ENCODE measurements around the gene CCDC74A. TPM values are rescaled to one million over a fixed set of nuclear protein-coding genes. Genes with fewer than 3 reads are reported as not detected.
"Not testable (repeated sequence)": the region's sequence is repeated elsewhere in the genome, so short reads cannot be mapped to it uniquely, and the experiment has no call there.

Gene CCDC74A
- total and polyA plus RNA-seq, 2 donors: 5.1 to 35.1 TPM

DNA sequence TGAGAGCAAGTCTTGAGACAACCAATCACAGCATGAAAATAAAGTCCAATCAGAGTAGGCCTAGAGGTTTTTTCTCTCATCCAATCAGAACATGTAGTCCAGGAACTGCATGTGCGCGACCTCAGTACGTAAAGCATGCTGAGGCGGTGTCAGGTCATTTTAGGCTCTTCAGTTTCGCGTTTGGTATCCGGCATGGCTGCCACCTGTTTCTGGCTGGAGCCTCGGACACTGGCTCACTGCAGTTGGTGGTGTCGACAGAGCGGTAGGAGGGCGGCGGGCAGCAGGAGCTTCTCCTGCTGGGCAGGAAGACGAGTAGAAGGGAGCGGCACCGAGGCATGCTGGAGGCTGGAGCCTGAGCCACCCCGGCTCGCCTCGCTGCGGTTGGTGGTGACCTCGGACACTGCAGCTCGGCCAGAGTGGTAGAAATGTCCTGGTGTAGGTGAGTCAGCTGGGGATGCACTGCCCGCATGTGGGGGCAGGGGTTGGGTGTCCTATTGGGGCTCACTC, 15.8 kb downstream of the CCDC74A start:
- H3K4me1 ChIP-seq (ENCODE audit: control insufficient read depth in 2 of 2, insufficient read depth in 2 of 2, low read length in 2 of 2): no peaks in the 10 kb centered on the region
- no peaks in the 10 kb centered on the region for H3K9me3 ChIP-seq (ENCODE audit: control insufficient read depth in 2 of 2, insufficient read depth in 1 of 2, low read length in 1 of 2)
- no peak overlapping the region for H3K4me3 ChIP-seq (ENCODE audit: low read length in 2 of 2)
- no peaks in the 10 kb centered on the region for H3K27me3 ChIP-seq (ENCODE audit: control insufficient read depth in 2 of 2, insufficient read depth in 1 of 2, low read length in 1 of 2)
- no peaks in the 10 kb centered on the region for H3K36me3 ChIP-seq (ENCODE audit: control insufficient read depth in 2 of 2, insufficient read depth in 2 of 2, low read length in 1 of 2)
- H3K27ac ChIP-seq (ENCODE audit: low read depth in 1 of 2, low read length in 1 of 2): no peak overlapping the region
- DNase-seq (ENCODE audit: low read depth in 6 of 9, low spot score in 9 of 9): no peak
- 97% methylated on average over 22 of the region's 22 CpGs for WGBS

- 90% methylated on average over 22 of the region's 26 CpGs for WGBS
- DNase-seq (ENCODE audit: low read depth in 6 of 9, low spot score in 9 of 9): not testable (repeated sequence)
Measured at GRCh38 chr2:131544006-131544812, 16.5 kb downstream of the CCDC74A start.

DNA sequence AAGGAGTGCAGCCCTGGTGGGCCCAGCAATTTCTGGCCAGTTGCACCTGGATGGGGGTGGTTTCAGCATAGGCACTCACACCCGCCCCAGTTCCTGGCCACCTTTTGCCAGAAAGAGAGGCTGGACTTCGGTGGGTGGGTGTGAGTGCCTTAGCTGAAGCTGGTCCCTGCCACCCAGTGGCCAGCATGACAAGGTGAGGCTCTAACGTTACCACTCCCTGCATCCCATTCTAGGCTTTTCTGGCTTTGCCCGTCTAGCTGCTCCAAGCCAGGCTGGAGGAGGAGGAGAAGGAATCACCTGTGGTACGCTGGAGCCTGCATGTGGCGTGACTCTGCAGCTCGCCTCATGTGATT, 17.1 kb downstream of the CCDC74A start:
- H3K27me3 ChIP-seq (ENCODE audit: control insufficient read depth in 2 of 2, insufficient read depth in 1 of 2, low read length in 1 of 2); H3K9me3 ChIP-seq (ENCODE audit: control insufficient read depth in 2 of 2, insufficient read depth in 1 of 2, low read length in 1 of 2); H3K4me3 ChIP-seq (ENCODE audit: low read length in 2 of 2); H3K36me3 ChIP-seq (ENCODE audit: control insufficient read depth in 2 of 2, insufficient read depth in 2 of 2, low read length in 1 of 2); H3K4me1 ChIP-seq (ENCODE audit: control insufficient read depth in 2 of 2, insufficient read depth in 2 of 2, low read length in 2 of 2); DNase-seq (ENCODE audit: low read depth in 6 of 9, low spot score in 9 of 9); H3K27ac ChIP-seq (ENCODE audit: low read depth in 1 of 2, low read length in 1 of 2): not testable (repeated sequence)
- 95% methylated on average over 3 of the region's 7 CpGs for WGBS

More at GRCh38 chr2:131544006-131544812, 16.5 kb downstream of the CCDC74A start:
- H3K9me3 ChIP-seq (ENCODE audit: control insufficient read depth in 2 of 2, insufficient read depth in 1 of 2, low read length in 1 of 2); H3K4me1 ChIP-seq (ENCODE audit: control insufficient read depth in 2 of 2, insufficient read depth in 2 of 2, low read length in 2 of 2); H3K36me3 ChIP-seq (ENCODE audit: control insufficient read depth in 2 of 2, insufficient read depth in 2 of 2, low read length in 1 of 2); H3K4me3 ChIP-seq (ENCODE audit: low read length in 2 of 2); H3K27ac ChIP-seq (ENCODE audit: low read depth in 1 of 2, low read length in 1 of 2); H3K27me3 ChIP-seq (ENCODE audit: control insufficient read depth in 2 of 2, insufficient read depth in 1 of 2, low read length in 1 of 2): not testable (repeated sequence)

GRCh38 chr2:131552871-131553270, 25.2 kb downstream of the CCDC74A start:
- Histone ChIP-seq H3K4me1 (ENCODE audit: control insufficient read depth in 2 of 2, insufficient read depth in 2 of 2, low read length in 2 of 2) (no peaks in the 10 kb centered on the region), H3K4me3 (ENCODE audit: low read length in 2 of 2) (no peak overlapping the region), H3K36me3 (ENCODE audit: control insufficient read depth in 2 of 2, insufficient read depth in 2 of 2, low read length in 1 of 2) (no peaks in the 10 kb centered on the region), H3K27me3 (ENCODE audit: control insufficient read depth in 2 of 2, insufficient read depth in 1 of 2, low read length in 1 of 2) (no peaks in the 10 kb centered on the region), H3K27ac (ENCODE audit: low read depth in 1 of 2, low read length in 1 of 2) (no peak overlapping the region), H3K9me3 (ENCODE audit: control insufficient read depth in 2 of 2, insufficient read depth in 1 of 2, low read length in 1 of 2) (no peaks in the 10 kb centered on the region)
- DNase-seq (ENCODE audit: low read depth in 6 of 9, low spot score in 9 of 9): no peak
- 81% methylated on average over 11 of the region's 11 CpGs for WGBS

DNA sequence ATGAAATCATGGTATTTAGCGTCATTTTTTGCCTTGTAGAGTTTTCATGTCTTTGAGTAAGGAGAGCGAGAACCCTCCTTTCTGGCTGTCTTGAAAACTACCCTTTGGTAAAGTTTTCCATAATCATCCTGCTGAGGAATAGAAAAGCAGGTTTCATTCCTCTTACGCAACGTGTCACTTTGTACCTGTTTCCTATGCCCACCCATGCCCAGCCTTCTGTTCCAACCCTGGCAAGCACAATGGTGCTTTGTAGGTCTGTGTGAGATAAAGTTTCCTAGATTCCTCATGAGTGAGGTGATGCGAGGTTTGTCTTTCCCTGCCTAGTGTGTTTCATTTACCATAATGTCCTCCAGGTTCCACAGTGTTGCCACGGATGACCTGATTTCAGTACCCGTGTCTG, 29.3 kb downstream of the CCDC74A start:
- 94% methylated on average over 7 of the region's 7 CpGs for WGBS
- no peak for DNase-seq (ENCODE audit: low read depth in 6 of 9, low spot score in 9 of 9)
- H3K27ac ChIP-seq (ENCODE audit: low read depth in 1 of 2, low read length in 1 of 2): no peak overlapping the region

DNA sequence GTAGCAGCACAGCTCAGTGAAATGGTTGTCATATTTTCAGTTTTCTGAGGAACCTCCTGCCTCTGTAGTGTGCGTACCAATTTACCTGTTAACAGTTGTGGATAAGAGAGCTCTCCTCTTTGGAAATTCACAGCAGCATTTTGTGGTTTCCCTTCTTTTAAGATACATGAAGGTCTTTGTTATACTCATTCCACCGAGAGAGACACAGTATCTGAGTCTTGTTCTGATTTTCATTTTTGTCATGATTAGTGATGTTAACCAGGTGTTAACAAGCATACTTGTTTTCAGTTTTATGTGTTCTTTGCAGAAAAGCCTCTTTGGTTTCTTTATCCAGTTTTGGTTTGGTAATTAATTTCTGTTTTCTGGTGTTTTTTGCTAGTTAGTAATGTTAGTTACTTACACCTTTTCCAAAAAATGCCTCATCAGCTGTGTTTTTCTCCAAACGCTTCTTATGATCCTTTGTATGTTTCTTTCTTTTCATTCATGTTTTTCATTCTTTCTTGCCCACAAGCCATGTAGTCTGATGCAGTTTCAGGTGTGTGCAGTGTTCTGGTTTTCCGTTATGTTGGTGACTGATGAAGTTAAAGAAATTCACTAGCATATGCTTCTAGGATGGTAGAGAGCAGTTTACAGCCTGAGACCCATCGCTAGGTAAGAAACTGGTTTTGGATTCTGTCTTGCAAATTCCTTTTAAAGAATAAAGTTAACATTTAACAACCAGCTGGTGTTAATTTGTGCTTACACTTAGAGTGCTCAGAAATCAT, 30.1 kb downstream of the CCDC74A start:
- Histone ChIP-seq H3K4me3 (ENCODE audit: low read length in 2 of 2) (no peak overlapping the region), H3K4me1 (ENCODE audit: control insufficient read depth in 2 of 2, insufficient read depth in 2 of 2, low read length in 2 of 2) (no peaks in the 10 kb centered on the region), H3K36me3 (ENCODE audit: control insufficient read depth in 2 of 2, insufficient read depth in 2 of 2, low read length in 1 of 2) (no peaks in the 10 kb centered on the region), H3K27ac (ENCODE audit: low read depth in 1 of 2, low read length in 1 of 2) (no peak overlapping the region), H3K9me3 (ENCODE audit: control insufficient read depth in 2 of 2, insufficient read depth in 1 of 2, low read length in 1 of 2) (no peaks in the 10 kb centered on the region), H3K27me3 (ENCODE audit: control insufficient read depth in 2 of 2, insufficient read depth in 1 of 2, low read length in 1 of 2) (peaks cover 0 to 5% of the 10 kb centered on the region in 2 donors)
- WGBS: 95% methylated on average over 5 of the region's 5 CpGs
- no peak for DNase-seq (ENCODE audit: low read depth in 6 of 9, low spot score in 9 of 9)

More for the DNA sequence above, 29.3 kb downstream of the CCDC74A start:
- no peaks in the 10 kb centered on the region for H3K9me3 ChIP-seq (ENCODE audit: control insufficient read depth in 2 of 2, insufficient read depth in 1 of 2, low read length in 1 of 2)
- no peak overlapping the region for H3K4me3 ChIP-seq (ENCODE audit: low read length in 2 of 2)
- no peaks in the 10 kb centered on the region for H3K36me3 ChIP-seq (ENCODE audit: control insufficient read depth in 2 of 2, insufficient read depth in 2 of 2, low read length in 1 of 2)
- peaks cover 0 to 5% of the 10 kb centered on the region in 2 donors for H3K27me3 ChIP-seq (ENCODE audit: control insufficient read depth in 2 of 2, insufficient read depth in 1 of 2, low read length in 1 of 2)
- no peaks in the 10 kb centered on the region for H3K4me1 ChIP-seq (ENCODE audit: control insufficient read depth in 2 of 2, insufficient read depth in 2 of 2, low read length in 2 of 2)

GRCh38 chr2:131566371-131566770, 38.7 kb downstream of the CCDC74A start:
- H3K9me3 ChIP-seq (ENCODE audit: control insufficient read depth in 2 of 2, insufficient read depth in 1 of 2, low read length in 1 of 2): no peaks in the 10 kb centered on the region
- no peaks in the 10 kb centered on the region for H3K36me3 ChIP-seq (ENCODE audit: control insufficient read depth in 2 of 2, insufficient read depth in 2 of 2, low read length in 1 of 2)
- WGBS: 93% methylated on average over 5 of the region's 5 CpGs
- H3K4me1 ChIP-seq (ENCODE audit: control insufficient read depth in 2 of 2, insufficient read depth in 2 of 2, low read length in 2 of 2): no peaks in the 10 kb centered on the region
- no peak overlapping the region for H3K27ac ChIP-seq (ENCODE audit: low read depth in 1 of 2, low read length in 1 of 2)
- DNase-seq (ENCODE audit: low read depth in 6 of 9, low spot score in 9 of 9): no peak
- H3K4me3 ChIP-seq (ENCODE audit: low read length in 2 of 2): no peak overlapping the region
- no peaks in the 10 kb centered on the region for H3K27me3 ChIP-seq (ENCODE audit: control insufficient read depth in 2 of 2, insufficient read depth in 1 of 2, low read length in 1 of 2)

DNA sequence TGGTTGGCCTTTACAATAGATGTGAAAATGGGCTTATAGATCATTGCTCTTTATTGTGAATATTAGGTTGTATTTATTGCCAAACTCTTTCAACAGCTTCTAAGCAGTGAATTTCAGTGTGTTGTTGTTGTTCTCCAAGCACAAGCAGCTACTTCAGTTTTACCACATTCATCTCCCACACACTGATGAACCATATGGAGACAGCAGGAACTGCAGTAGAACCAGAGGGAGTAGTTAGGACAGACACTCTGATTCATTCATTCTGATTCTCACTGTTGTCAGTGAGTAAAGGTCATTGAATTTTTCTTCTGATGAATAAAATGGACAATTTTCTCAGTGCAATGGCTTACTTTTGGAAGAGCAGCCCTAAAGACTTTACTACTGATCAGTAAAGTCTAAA, 40.2 kb downstream of the CCDC74A start:
- Histone ChIP-seq H3K27ac (ENCODE audit: low read depth in 1 of 2, low read length in 1 of 2) (no peak overlapping the region), H3K4me1 (ENCODE audit: control insufficient read depth in 2 of 2, insufficient read depth in 2 of 2, low read length in 2 of 2) (no peaks in the 10 kb centered on the region)
- no peak for DNase-seq (ENCODE audit: low read depth in 6 of 9, low spot score in 9 of 9)

GRCh38 chr2:131568401-131568800, 40.7 kb downstream of the CCDC74A start:
- not testable (repeated sequence) for H3K36me3 ChIP-seq (ENCODE audit: control insufficient read depth in 2 of 2, insufficient read depth in 2 of 2, low read length in 1 of 2); H3K9me3 ChIP-seq (ENCODE audit: control insufficient read depth in 2 of 2, insufficient read depth in 1 of 2, low read length in 1 of 2); DNase-seq (ENCODE audit: low read depth in 6 of 9, low spot score in 9 of 9); H3K4me1 ChIP-seq (ENCODE audit: control insufficient read depth in 2 of 2, insufficient read depth in 2 of 2, low read length in 2 of 2); H3K27ac ChIP-seq (ENCODE audit: low read depth in 1 of 2, low read length in 1 of 2); H3K27me3 ChIP-seq (ENCODE audit: control insufficient read depth in 2 of 2, insufficient read depth in 1 of 2, low read length in 1 of 2); H3K4me3 ChIP-seq (ENCODE audit: low read length in 2 of 2)
- 88% methylated on average over 1 of the region's 1 CpG for WGBS

More for the DNA sequence above, 40.2 kb downstream of the CCDC74A start:
- Histone ChIP-seq H3K27me3 (ENCODE audit: control insufficient read depth in 2 of 2, insufficient read depth in 1 of 2, low read length in 1 of 2) (no peaks in the 10 kb centered on the region), H3K9me3 (ENCODE audit: control insufficient read depth in 2 of 2, insufficient read depth in 1 of 2, low read length in 1 of 2) (no peaks in the 10 kb centered on the region), H3K4me3 (ENCODE audit: low read length in 2 of 2) (no peak overlapping the region), H3K36me3 (ENCODE audit: control insufficient read depth in 2 of 2, insufficient read depth in 2 of 2, low read length in 1 of 2) (no peaks in the 10 kb centered on the region)
